ENCODE data around the gene CLIP2. TPM values are rescaled to one million over a fixed set of nuclear protein-coding genes. Genes with fewer than 3 reads are reported as not detected.
"Not testable (repeated sequence)": the region's sequence is repeated elsewhere in the genome, so short reads cannot be mapped to it uniquely, and the experiment has no call there.

Gene CLIP2
- total RNA-seq, 1 experiment from 2014 or later: 28.9 TPM

DNA sequence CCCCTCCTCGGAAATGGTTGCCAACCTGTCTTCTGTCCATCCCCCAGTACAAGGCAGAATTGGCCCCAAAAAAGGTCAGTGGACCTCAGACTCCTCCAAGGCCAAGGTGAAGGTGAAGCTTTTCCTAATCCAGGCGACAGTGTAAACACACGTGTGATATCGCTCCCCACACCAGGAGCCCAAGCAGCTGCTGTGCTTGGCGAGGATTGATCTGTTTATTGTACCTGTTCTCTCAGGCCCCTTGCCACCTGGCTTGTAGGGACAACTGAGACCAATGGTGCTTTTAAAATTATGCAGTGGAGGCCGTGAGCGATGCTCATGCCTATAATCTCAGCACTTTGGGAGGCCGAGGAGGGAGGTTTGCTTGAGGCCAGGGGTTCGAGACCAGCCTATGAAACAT is 98.4 kb downstream of the CLIP2 start:
- H3K4me1 ChIP-seq (ENCODE audit: insufficient read depth, low read length, poor library complexity, severe bottlenecking): no peaks in the 10 kb centered on the region
- no peak overlapping the region for H3K27ac ChIP-seq (ENCODE audit: low read depth, low read length, poor library complexity, severe bottlenecking)
- H3K36me3 ChIP-seq (ENCODE audit: insufficient read depth, low read length, poor library complexity, severe bottlenecking): no peaks in the 10 kb centered on the region
- CTCF ChIA-PET: no interaction called here
- DNase-seq (ENCODE audit: low spot score): no peak
- intact Hi-C loops (cut with micrococcal nuclease; ENCODE audit: unreplicated experiment): no loop called here
- no peaks in the 10 kb centered on the region for H3K9me3 ChIP-seq (ENCODE audit: low read depth, low read length, poor library complexity, severe bottlenecking)
- H3K27me3 ChIP-seq (replicated peaks; ENCODE audit: insufficient read depth, low read depth, low read length, poor library complexity): no peaks in the 10 kb centered on the region
- TF ChIP-seq EZH2 (IDR thresholded peaks at IDR 0.05; ENCODE audit: borderline replicate concordance, low read depth, low read length, poor library complexity, severe bottlenecking): no peak
- TF ChIP-seq, protein P1, sequence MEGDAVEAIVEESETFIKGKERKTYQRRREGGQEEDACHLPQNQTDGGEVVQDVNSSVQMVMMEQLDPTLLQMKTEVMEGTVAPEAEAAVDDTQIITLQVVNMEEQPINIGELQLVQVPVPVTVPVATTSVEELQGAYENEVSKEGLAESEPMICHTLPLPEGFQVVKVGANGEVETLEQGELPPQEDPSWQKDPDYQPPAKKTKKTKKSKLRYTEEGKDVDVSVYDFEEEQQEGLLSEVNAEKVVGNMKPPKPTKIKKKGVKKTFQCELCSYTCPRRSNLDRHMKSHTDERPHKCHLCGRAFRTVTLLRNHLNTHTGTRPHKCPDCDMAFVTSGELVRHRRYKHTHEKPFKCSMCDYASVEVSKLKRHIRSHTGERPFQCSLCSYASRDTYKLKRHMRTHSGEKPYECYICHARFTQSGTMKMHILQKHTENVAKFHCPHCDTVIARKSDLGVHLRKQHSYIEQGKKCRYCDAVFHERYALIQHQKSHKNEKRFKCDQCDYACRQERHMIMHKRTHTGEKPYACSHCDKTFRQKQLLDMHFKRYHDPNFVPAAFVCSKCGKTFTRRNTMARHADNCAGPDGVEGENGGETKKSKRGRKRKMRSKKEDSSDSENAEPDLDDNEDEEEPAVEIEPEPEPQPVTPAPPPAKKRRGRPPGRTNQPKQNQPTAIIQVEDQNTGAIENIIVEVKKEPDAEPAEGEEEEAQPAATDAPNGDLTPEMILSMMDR (conservative IDR thresholded peaks at IDR 0.05; ENCODE audit: low read depth, low read length): no peak
- H3K4me3 ChIP-seq (ENCODE audit: low read depth, low read length, poor library complexity, severe bottlenecking): no peak overlapping the region
- no TSS peak for BruUV-seq (replicated peaks)
- POLR2A ChIA-PET (ENCODE audit: low non-redundant PET): no interaction called here

- Histone ChIP-seq H3K4me3 (ENCODE audit: low read depth, low read length, poor library complexity, severe bottlenecking) (no peak overlapping the region), H3K4me1 (ENCODE audit: insufficient read depth, low read length, poor library complexity, severe bottlenecking) (no peaks in the 10 kb centered on the region), H3K9me3 (ENCODE audit: low read depth, low read length, poor library complexity, severe bottlenecking) (no peaks in the 10 kb centered on the region), H3K27me3 (replicated peaks; ENCODE audit: insufficient read depth, low read depth, low read length, poor library complexity) (no peaks in the 10 kb centered on the region), H3K36me3 (ENCODE audit: insufficient read depth, low read length, poor library complexity, severe bottlenecking) (no peaks in the 10 kb centered on the region), H3K27ac (ENCODE audit: low read depth, low read length, poor library complexity, severe bottlenecking) (no peak overlapping the region)
- intact Hi-C loops (cut with micrococcal nuclease; ENCODE audit: unreplicated experiment): no loop called here
- no TSS peak for BruUV-seq (replicated peaks)
- ChIA-PET CTCF (no interaction called here), POLR2A (ENCODE audit: low non-redundant PET) (no interaction called here)
- no peak for TF ChIP-seq EZH2 (IDR thresholded peaks at IDR 0.05; ENCODE audit: borderline replicate concordance, low read depth, low read length, poor library complexity, severe bottlenecking)
- TF ChIP-seq, protein P1 (conservative IDR thresholded peaks at IDR 0.05; ENCODE audit: low read depth, low read length): no peak
- DNase-seq (ENCODE audit: low spot score): no peak
Observed at GRCh38 chr7:74388880-74389415, 99.7 kb downstream of the CLIP2 start.

DNA sequence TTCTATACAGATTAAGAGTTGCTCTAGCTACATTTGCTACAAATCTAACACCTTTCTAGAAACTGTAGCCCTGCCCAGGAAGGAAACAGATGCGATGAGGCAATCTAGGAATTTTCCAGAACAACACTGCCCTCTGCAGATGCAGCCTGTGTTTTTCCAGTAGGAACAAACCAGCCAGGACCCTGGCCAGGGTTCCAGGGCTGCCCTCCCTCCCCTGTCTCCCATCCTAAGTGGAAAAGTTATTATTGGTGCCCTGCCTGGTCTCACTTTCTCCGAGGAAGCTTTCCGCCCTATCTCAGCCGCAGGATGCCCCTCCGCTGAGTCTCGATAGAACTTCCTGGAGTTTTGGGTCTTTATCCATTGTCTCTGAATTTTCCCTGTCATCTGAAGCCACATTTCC is 104.5 kb downstream of the CLIP2 start:
- peak; percentile 42 for DNase-seq (ENCODE audit: low spot score)
- H3K4me1 ChIP-seq (ENCODE audit: insufficient read depth, low read length, poor library complexity, severe bottlenecking); intact Hi-C loops (cut with micrococcal nuclease; ENCODE audit: unreplicated experiment); H3K4me3 ChIP-seq (ENCODE audit: low read depth, low read length, poor library complexity, severe bottlenecking); BruUV-seq (replicated peaks); H3K27ac ChIP-seq (ENCODE audit: low read depth, low read length, poor library complexity, severe bottlenecking); POLR2A ChIA-PET (ENCODE audit: low non-redundant PET); H3K36me3 ChIP-seq (ENCODE audit: insufficient read depth, low read length, poor library complexity, severe bottlenecking); H3K27me3 ChIP-seq (replicated peaks; ENCODE audit: insufficient read depth, low read depth, low read length, poor library complexity); H3K9me3 ChIP-seq (ENCODE audit: low read depth, low read length, poor library complexity, severe bottlenecking): not testable (repeated sequence)
- TF ChIP-seq, protein P1 (conservative IDR thresholded peaks at IDR 0.05; ENCODE audit: low read depth, low read length): peak; percentile 47
- CTCF ChIA-PET: interaction anchor here (0.6 to 2.5 kb wide), 5 partner anchors 188 to 656 kb away, joined by 3 to 11 read pairs (median 4); no protein-coding TSS in a partner anchor

Data from A673 (cell line).